AG04449 (cell line): ENCODE data around the gene DCAF4L1.

ENCODE experiments used
- CTCF ChIA-PET: fragments of 350-600 bp; formaldehyde crosslinking; extraction: SDS; loops from one replicate; lab custom pipeline; 2021; ENCODE audit warnings: antibody characterized with exemption; lab: Yijun Ruan, JAX
- POLR2A ChIA-PET: fragments of 400-600, 350-600 bp; formaldehyde crosslinking; extraction: SDS; loops from one replicate; lab custom pipeline; 2020; ENCODE audit warnings: antibody characterized with exemption, inconsistent platforms; lab: Yijun Ruan, JAX
- DNase-seq: peaks from one replicate; pipeline ENCODE4 v3.0.0-alpha.2; 2010; ENCODE audit warnings: low read depth, low spot score
- H3K4me3 ChIP-seq: 2 replicates; pipeline ENCODE4 v1.5.1; 2011; ENCODE audit warnings: low read depth, mild to moderate bottlenecking, control low read depth, low read length
- CTCF ChIP-seq: IDR thresholded peaks from one replicate; pipeline ENCODE4 v1.5.1; 2011; ENCODE audit warnings: mild to moderate bottlenecking, moderate library complexity, low read length, control low read depth, inconsistent platforms; ENCODE audit not compliant: insufficient read depth; ENCODE audit errors: missing control alignments

The DCAF4L1 gene

GRCh38 chr4:42008011-42008786 lies 26.6 kb downstream of the DCAF4L1 start:
- TF ChIP-seq CTCF = no peak
- DNase-seq = no peak
- POLR2A ChIA-PET = no interaction called here
- H3K4me3 ChIP-seq = no peak overlapping the region
- CTCF ChIA-PET = no interaction called here

GRCh38 chr4:42015438-42015837 lies 33.9 kb downstream of the DCAF4L1 start:
- ChIA-PET POLR2A (no interaction called here), CTCF (no interaction called here)
- no peak for TF ChIP-seq CTCF
- H3K4me3 ChIP-seq = no peak overlapping the region
- no peak for DNase-seq

- no peak for DNase-seq
- no peak for TF ChIP-seq CTCF
- POLR2A ChIA-PET = no interaction called here
- H3K4me3 ChIP-seq = no peak overlapping the region
- CTCF ChIA-PET = no interaction called here
These were observed 36.9 kb downstream of the DCAF4L1 start for GRCh38 chr4:42018451-42018850.
